K562 (cell line): ENCODE measurements around the gene TSPAN18. TPM values are rescaled to one million over a fixed set of nuclear protein-coding genes. Genes with fewer than 3 reads are reported as not detected.

Experiments used
- ATAC-seq: fragments of 200-7000 bp; cut with Tn5 transposase; 3 replicates; pipeline ENCODE4 v1.9.1; 2020; ENCODE audit warnings: moderate library complexity
- BruUV-seq: library from RNA; stranded (reverse); fragments of 400-500 nt; replicated peaks from 2 replicates; lab custom pipeline; 2021; lab: Mats Ljungman, UMichigan
- CTCF ChIA-PET: fragments of 300-600 bp; formaldehyde crosslinking; extraction: SDS; loops from one replicate; lab custom pipeline; 2021; ENCODE audit warnings: low intra/inter-chr PET ratio; lab: Yijun Ruan, JAX
- POLR2A ChIA-PET: fragments of 300-600, 350-650 bp; sonication (Branson Sonifier 250); formaldehyde crosslinking; extraction: SDS; loops from one replicate; lab custom pipeline; 2021; ENCODE audit warnings: antibody characterized with exemption, inconsistent platforms; lab: Yijun Ruan, JAX
- DNase-seq, 4 experiments: peaks; one replicate each; pipeline versions ENCODE4 v3.0.0 to v3.0.0-alpha.2; 2011 to 2018; ENCODE audit warnings: low spot score in 3 of 4, mixed read lengths in 3 of 4; ENCODE audit errors: extremely low read depth in 1 of 4
- FAIRE-seq: peaks from 2 replicates; lab custom pipeline; 2011; peaks lifted over from hg19 to GRCh38; lab: Jason Lieb, UNC
- H2AFZ ChIP-seq: 2 replicates; pipeline ENCODE4 v1.6.0; 2011; ENCODE audit warnings: low read depth, low read length, control low read depth, inconsistent platforms
- H3K27ac ChIP-seq: fragments of 200-600 bp; 3 replicates; pipeline ENCODE4 v1.8.0; 2011; ENCODE audit warnings: low read depth, mild to moderate bottlenecking, control low read depth, inconsistent platforms, low read length, moderate library complexity, mixed read lengths; ENCODE audit errors: extremely low read depth
- H3K27me3 ChIP-seq, 2 experiments: fragments of 300-600 bp in 1 of 2; 2 replicates in 1 of 2; 3 replicates in 1 of 2; pipeline versions ENCODE4 v1.6.0 to v1.8.0; 2011; ENCODE audit warnings: inconsistent platforms in 2 of 2, low read length in 2 of 2, mild to moderate bottlenecking in 1 of 2, mixed read lengths in 1 of 2, moderate library complexity in 1 of 2; ENCODE audit not compliant: control insufficient read depth in 2 of 2, insufficient read depth in 2 of 2
- H3K36me3 ChIP-seq: fragments of 300-600 bp; 3 replicates; pipeline ENCODE4 v1.8.0; 2011; ENCODE audit warnings: mild to moderate bottlenecking, low read length, inconsistent platforms; ENCODE audit not compliant: control insufficient read depth, insufficient read depth
- H3K4me1 ChIP-seq, 2 experiments: fragments of 200-600 bp in 1 of 2; replicated peaks in 1 of 2; 2 replicates in 1 of 2; 3 replicates in 1 of 2; pipeline versions ENCODE4 v1.5.1 to v1.8.0; 2011; ENCODE audit warnings: inconsistent platforms in 2 of 2, low read length in 2 of 2, mild to moderate bottlenecking in 1 of 2, mixed read lengths in 1 of 2, moderate library complexity in 1 of 2; ENCODE audit not compliant: control insufficient read depth in 2 of 2, insufficient read depth in 2 of 2
- H3K4me2 ChIP-seq: 2 replicates; pipeline ENCODE4 v1.6.1; 2011; ENCODE audit warnings: low read length, control low read depth, inconsistent platforms, mixed read lengths; ENCODE audit not compliant: insufficient read depth
- H3K4me3 ChIP-seq: fragments of 200-600 bp; sonication (generic), shearing (Covaris generic); 2 replicates; pipeline ENCODE4 v1.5.1; 2016; ENCODE audit warnings: control low read depth, inconsistent platforms
- H3K79me2 ChIP-seq: fragments of 200-600 bp; 3 replicates; pipeline ENCODE4 v1.8.0; 2011; ENCODE audit warnings: low read length, inconsistent platforms; ENCODE audit not compliant: control insufficient read depth, insufficient read depth
- H3K9ac ChIP-seq, 2 experiments: 2 replicates each; pipeline versions ENCODE4 v1.6.0 to v1.6.1; 2011; ENCODE audit warnings: low read depth in 2 of 2, low read length in 2 of 2, control low read depth in 1 of 2, inconsistent platforms in 1 of 2, mild to moderate bottlenecking in 1 of 2, mixed read lengths in 1 of 2; ENCODE audit not compliant: insufficient read depth in 1 of 2
- H3K9me1 ChIP-seq: one replicate; pipeline ENCODE4 v1.6.0; 2011; ENCODE audit warnings: inconsistent platforms, mild to moderate bottlenecking, low read length, moderate library complexity; ENCODE audit not compliant: control insufficient read depth, insufficient read depth
- H3K9me3 ChIP-seq: replicated peaks from 2 replicates; pipeline ENCODE4 v1.5.1; 2011; ENCODE audit warnings: low read depth, low read length, inconsistent platforms; ENCODE audit not compliant: control insufficient read depth, insufficient read depth
- H4K20me1 ChIP-seq: replicated peaks from 2 replicates; pipeline ENCODE4 v1.6.1; 2011; ENCODE audit warnings: low read length, inconsistent platforms, mixed read lengths; ENCODE audit not compliant: control insufficient read depth, insufficient read depth
- BHLHE40 ChIP-seq: IDR thresholded peaks from 2 replicates; pipeline ENCODE4 v1.6.1; 2011; ENCODE audit warnings: low read length, improper control_type of control experiment
- EP300 ChIP-seq: IDR thresholded peaks from 2 replicates; pipeline ENCODE4 v1.6.1; 2012; ENCODE audit warnings: low read length, improper control_type of control experiment
- HNRNPLL ChIP-seq: fragments of 200-400 bp; formaldehyde crosslinking; IDR thresholded peaks from 2 replicates; pipeline ENCODE4 v1.6.1; 2017; ENCODE audit warnings: low read length, low read depth, mild to moderate bottlenecking; ENCODE audit not compliant: poor library complexity, severe bottlenecking
- RFX1 ChIP-seq: fragments of 450-650 bp; IDR thresholded peaks from 2 replicates; pipeline ENCODE4 v1.6.1; 2016; ENCODE audit warnings: mild to moderate bottlenecking, moderate library complexity
- SRF ChIP-seq, 2 experiments: fragments of 250-450, 450-650 bp in 1 of 2; sonication (Bioruptor Pico) in 1 of 2; sonication (generic) in 1 of 2; formaldehyde crosslinking; IDR thresholded peaks; 2 replicates each; pipeline versions ENCODE4 v1.5.0 to v1.5.1; 2020 to 2022; ENCODE audit warnings: mild to moderate bottlenecking in 1 of 2, missing genetic modification reagents in 1 of 2
- SUPT5H ChIP-seq: fragments of 450-650 bp; IDR thresholded peaks from 2 replicates; pipeline ENCODE4 v1.6.1; 2016
- TFAM ChIP-seq: fragments of 250-450 bp; sonication (Bioruptor Pico); conservative IDR thresholded peaks from 2 replicates; pipeline ENCODE4 v1.5.0; 2021; ENCODE audit warnings: mild to moderate bottlenecking, moderate library complexity
- ZBTB9 ChIP-seq: fragments of 450-650 bp; formaldehyde crosslinking; IDR thresholded peaks from 2 replicates; pipeline ENCODE4 v1.4.0; 2020; ENCODE audit warnings: mild to moderate bottlenecking, moderate library complexity
- ZC3H11A ChIP-seq: IDR thresholded peaks from 2 replicates; pipeline ENCODE4 v1.6.1; 2012; ENCODE audit warnings: low read depth, low read length, improper control_type of control experiment
- ZNF134 ChIP-seq: fragments of 250-450 bp; sonication (Bioruptor Pico); conservative IDR thresholded peaks from 2 replicates; pipeline ENCODE4 v1.4.0; 2020
- ZNF140 ChIP-seq: fragments of 250-450 bp; sonication (Bioruptor Pico); IDR thresholded peaks from 2 replicates; pipeline ENCODE4 v1.8.0; 2021; ENCODE audit warnings: moderate library complexity, mild to moderate bottlenecking, inconsistent platforms
- WGBS: fragments of 100-300 bp; shearing (Covaris generic); methylation state at CpG from one replicate; pipeline ENCODE4 v1.1.6; 2016; ENCODE audit warnings: low coverage, mixed read lengths; ENCODE audit not compliant: insufficient coverage; ENCODE audit errors: missing lambda C conversion rate; 5-methylcytosine and 5-hydroxymethylcytosine counted together
- in situ Hi-C: fragments of 300-500 bp; cut with MboI; formaldehyde crosslinking; loops from 4 replicates; pipeline ENCODE4 v1.15.0; 2018; ENCODE audit warnings: inconsistent platforms, mixed read lengths
- intact Hi-C: fragments of 100-400 bp; cut with micrococcal nuclease; formaldehyde crosslinking; loops from 2 replicates; pipeline ENCODE4 v1.14.2; 2022
- polyA plus RNA-seq, 8 experiments: library from polyadenylated mRNA; depleted of rRNA in 4 of 8; stranded (reverse) in 5 of 8; unstranded in 3 of 8; fragments of >200 nt; fragmentation: Nextera tagmentation in 2 of 8; fragmentation: Illumina TruSeq in 1 of 8; extraction: Ambion mirVana in 2 of 8; extraction: Trizol in 1 of 8; gene quantifications; 2 replicates each; pipeline versions ENCODE4 v1.2.1 to v1.2.3, GENCODE V29; 2011 to 2014; ENCODE audit warnings: inconsistent platforms in 1 of 8, missing spikeins in 1 of 8
- total RNA-seq, 7 experiments: library from RNA; depleted of rRNA in 6 of 7; stranded (reverse); fragments of >200 nt in 6 of 7; fragmentation: Illumina TruSeq in 2 of 7; extraction: Trizol in 2 of 7; gene quantifications; 2 replicates each; pipeline versions ENCODE4 v1.2.1 to v1.2.3, GENCODE V29; 2011 to 2021; ENCODE audit warnings: low replicate concordance in 1 of 7
- TF ChIP-seq, protein P1 (sequence below): sonication (generic); formaldehyde crosslinking; IDR thresholded peaks from 2 replicates; pipeline ENCODE4 v1.8.0; 2022; ENCODE audit warnings: mild to moderate bottlenecking, missing genetic modification reagents, borderline replicate concordance

The TSPAN18 gene
- total and polyA plus RNA-seq, 9 of the 15 experiments (the other 6 are each of a cell fraction or from before 2014, with no cell fraction given) = 0.17 to 0.35 (median 0.22) TPM; not detected in 4

DNA sequence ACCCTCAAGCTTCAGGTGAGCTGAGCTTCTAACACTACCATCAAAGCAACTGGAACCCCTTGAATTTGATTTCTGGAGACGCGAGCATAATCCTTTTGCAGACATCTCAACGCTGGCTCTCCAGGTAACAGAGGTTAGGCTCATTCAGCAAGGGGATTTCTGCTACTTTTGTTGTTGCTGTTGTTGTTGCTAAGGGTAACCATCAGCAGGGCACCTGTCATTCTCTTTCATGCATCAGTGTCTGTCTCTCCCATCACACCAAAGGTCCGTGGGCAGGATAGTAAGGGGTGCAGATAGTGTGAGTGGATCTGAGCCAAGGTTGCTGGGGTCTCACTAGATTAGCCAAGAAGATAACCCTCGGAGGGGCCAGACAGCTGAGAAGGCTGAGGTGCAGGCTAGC, 133.6 kb downstream of the TSPAN18 start:
- 2% methylated on average over 5 of the region's 5 CpGs for WGBS
- no peak for FAIRE-seq

GRCh38 chr11:44861849-44862557, 135.2 kb downstream of the TSPAN18 start:
- Histone ChIP-seq H3K27ac (no peak overlapping the region), H3K27me3 (peaks cover 4 to 70% of the 10 kb centered on the region in 2 experiments; a peak in 4 of 5 replicates), H3K9ac (no peak overlapping the region), H3K9me1 (no peaks in the 10 kb centered on the region), H3K4me3 (no peak overlapping the region), H3K4me1 (peaks cover 6 to 7% of the 10 kb centered on the region in 2 experiments; a peak in 4 of 5 replicates), H3K4me2 (no peak overlapping the region), H4K20me1 (no peaks in the 10 kb centered on the region; the same call in 1 of the 2 replicates), H3K79me2 (no peaks in the 10 kb centered on the region), H2AFZ (no peak overlapping the region), H3K9me3 (no peaks in the 10 kb centered on the region), H3K36me3 (no peaks in the 10 kb centered on the region)
- peak; percentile 91 for ATAC-seq
- peak; percentile 83 for FAIRE-seq
- in situ Hi-C loops = no loop called here
- CTCF ChIA-PET = no interaction called here
- POLR2A ChIA-PET = interaction anchor here (1.5 kb wide), 1 partner anchor 9 kb away, joined by 4 read pairs; no protein-coding TSS in a partner anchor
- WGBS = 4% methylated on average over 17 of the region's 19 CpGs
- peak; percentile 50 to 71 (median 55) for DNase-seq
- no TSS peak for BruUV-seq
- intact Hi-C loops = no loop called here
- no peak for TF ChIP-seq ZNF134 (CRISPR knock-in tag)
- TF ChIP-seq ZNF140 (CRISPR knock-in tag) = no peak
- TF ChIP-seq SRF (CRISPR knock-in tag; IDR thresholded peaks at IDR 0.05) = peak; percentile 90 to 98
- TF ChIP-seq, protein P1, sequence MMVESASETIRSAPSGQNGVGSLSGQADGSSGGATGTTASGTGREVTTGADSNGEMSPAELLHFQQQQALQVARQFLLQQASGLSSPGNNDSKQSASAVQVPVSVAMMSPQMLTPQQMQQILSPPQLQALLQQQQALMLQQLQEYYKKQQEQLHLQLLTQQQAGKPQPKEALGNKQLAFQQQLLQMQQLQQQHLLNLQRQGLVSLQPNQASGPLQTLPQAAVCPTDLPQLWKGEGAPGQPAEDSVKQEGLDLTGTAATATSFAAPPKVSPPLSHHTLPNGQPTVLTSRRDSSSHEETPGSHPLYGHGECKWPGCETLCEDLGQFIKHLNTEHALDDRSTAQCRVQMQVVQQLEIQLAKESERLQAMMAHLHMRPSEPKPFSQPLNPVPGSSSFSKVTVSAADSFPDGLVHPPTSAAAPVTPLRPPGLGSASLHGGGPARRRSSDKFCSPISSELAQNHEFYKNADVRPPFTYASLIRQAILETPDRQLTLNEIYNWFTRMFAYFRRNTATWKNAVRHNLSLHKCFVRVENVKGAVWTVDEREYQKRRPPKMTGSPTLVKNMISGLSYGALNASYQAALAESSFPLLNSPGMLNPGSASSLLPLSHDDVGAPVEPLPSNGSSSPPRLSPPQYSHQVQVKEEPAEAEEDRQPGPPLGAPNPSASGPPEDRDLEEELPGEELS (CRISPR knock-in tag) = 0 out of 2 replicates have a peak, but pooled peaks have one; percentile 22
- 0 out of 2 replicates have a peak, but pooled peaks have one; percentile 53 for TF ChIP-seq BHLHE40
- no peak for TF ChIP-seq HNRNPLL
- TF ChIP-seq SUPT5H = no peak
- no peak for TF ChIP-seq TFAM (CRISPR knock-in tag)
- TF ChIP-seq EP300 = peak; percentile 30; the same call in 1 of the 2 replicates
- TF ChIP-seq ZBTB9 (CRISPR knock-in tag) = no peak

More for the DNA sequence above, 133.6 kb downstream of the TSPAN18 start:
- no peak overlapping the region for H2AFZ ChIP-seq
- TF ChIP-seq RFX1 = peak; percentile 33; the same call in 1 of the 2 replicates
- no peak for TF ChIP-seq ZC3H11A
- TF ChIP-seq, all 486 proteins: peak for 1
- no peak for DNase-seq
- no peaks in the 10 kb centered on the region for H3K79me2 ChIP-seq
- BruUV-seq = no TSS peak
- H3K9me3 ChIP-seq = no peaks in the 10 kb centered on the region
- H3K27me3 ChIP-seq = peaks cover 4 to 56% of the 10 kb centered on the region in 2 experiments; a peak in 3 of 5 replicates
- POLR2A ChIA-PET = interaction anchor here (1.1 kb wide), 1 partner anchor 10 kb away, joined by 3 read pairs; no protein-coding TSS in a partner anchor
- no peak for ATAC-seq
- H3K4me3 ChIP-seq = no peak overlapping the region
- H3K9ac ChIP-seq = no peak overlapping the region
- H3K9me1 ChIP-seq = no peaks in the 10 kb centered on the region
- no peak overlapping the region for H3K4me2 ChIP-seq
- H3K27ac ChIP-seq = no peak overlapping the region
- intact Hi-C loops = no loop called here
- CTCF ChIA-PET = no interaction called here
- H4K20me1 ChIP-seq = no peaks in the 10 kb centered on the region; the same call in 1 of the 2 replicates
- H3K36me3 ChIP-seq = no peaks in the 10 kb centered on the region
- H3K4me1 ChIP-seq = peaks cover 6 to 7% of the 10 kb centered on the region in 2 experiments; a peak in 4 of 5 replicates
- in situ Hi-C loops = no loop called here
